Mammary epithelial cell (primary cell): Measurements from ENCODE around the gene RPL10.

Experiments used
- EZH2 ChIP-seq: IDR thresholded peaks from 2 replicates; pipeline ENCODE4 v1.6.1; 2012; ENCODE audit warnings: low read length, inconsistent platforms, borderline replicate concordance
- TF ChIP-seq, protein P1 (sequence below), 2 donors: IDR thresholded peaks in 1 of 2; conservative IDR thresholded peaks in 1 of 2; 2 replicates each; pipeline ENCODE4 v1.5.1; 2011 to 2012; ENCODE audit warnings: inconsistent platforms in 2 of 2, low read length in 2 of 2, mild to moderate bottlenecking in 2 of 2, control low read depth in 1 of 2, low read depth in 1 of 2; ENCODE audit not compliant: insufficient read depth in 1 of 2; ENCODE audit errors: extremely low read depth in 1 of 2

DNA sequence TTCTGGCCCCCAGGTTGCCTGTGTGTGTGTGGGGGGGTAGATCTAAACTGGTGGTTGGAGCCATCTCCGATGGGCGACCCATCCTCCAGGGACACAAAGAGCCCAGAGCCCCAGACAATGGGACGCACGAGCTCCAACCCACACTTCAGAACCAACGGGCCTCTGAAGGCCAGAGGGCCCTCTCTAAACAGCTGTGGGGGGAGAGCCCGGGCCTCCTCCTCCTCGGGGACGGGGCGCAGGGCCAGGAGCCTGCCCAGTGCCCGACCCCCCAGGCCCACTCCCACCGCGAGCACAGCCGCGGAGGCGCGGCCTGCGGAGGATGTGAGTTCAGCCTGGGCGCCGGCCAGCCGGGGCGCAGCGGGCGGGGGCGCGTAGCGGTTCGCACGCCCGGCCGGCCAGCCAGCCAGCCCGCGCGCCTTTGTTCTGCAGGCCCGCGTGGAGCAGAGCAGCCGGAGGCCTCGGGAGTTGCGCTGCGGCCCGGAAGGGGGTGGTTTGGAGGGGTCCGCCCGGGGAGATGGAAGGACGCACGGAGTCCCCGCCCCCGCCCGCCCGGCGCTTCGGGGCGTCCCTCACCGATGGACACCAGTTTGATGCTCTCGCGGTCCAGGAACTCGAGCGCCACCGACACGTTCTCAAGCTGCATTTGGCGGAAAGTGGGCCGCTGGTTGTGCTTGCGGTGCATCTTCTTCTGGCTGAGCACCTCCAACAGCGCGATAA lies 27.7 kb upstream of the RPL10 start:
- TF ChIP-seq, protein P1, sequence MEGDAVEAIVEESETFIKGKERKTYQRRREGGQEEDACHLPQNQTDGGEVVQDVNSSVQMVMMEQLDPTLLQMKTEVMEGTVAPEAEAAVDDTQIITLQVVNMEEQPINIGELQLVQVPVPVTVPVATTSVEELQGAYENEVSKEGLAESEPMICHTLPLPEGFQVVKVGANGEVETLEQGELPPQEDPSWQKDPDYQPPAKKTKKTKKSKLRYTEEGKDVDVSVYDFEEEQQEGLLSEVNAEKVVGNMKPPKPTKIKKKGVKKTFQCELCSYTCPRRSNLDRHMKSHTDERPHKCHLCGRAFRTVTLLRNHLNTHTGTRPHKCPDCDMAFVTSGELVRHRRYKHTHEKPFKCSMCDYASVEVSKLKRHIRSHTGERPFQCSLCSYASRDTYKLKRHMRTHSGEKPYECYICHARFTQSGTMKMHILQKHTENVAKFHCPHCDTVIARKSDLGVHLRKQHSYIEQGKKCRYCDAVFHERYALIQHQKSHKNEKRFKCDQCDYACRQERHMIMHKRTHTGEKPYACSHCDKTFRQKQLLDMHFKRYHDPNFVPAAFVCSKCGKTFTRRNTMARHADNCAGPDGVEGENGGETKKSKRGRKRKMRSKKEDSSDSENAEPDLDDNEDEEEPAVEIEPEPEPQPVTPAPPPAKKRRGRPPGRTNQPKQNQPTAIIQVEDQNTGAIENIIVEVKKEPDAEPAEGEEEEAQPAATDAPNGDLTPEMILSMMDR (conservative IDR thresholded peaks at IDR 0.05 in 1 of 2, IDR thresholded peaks at IDR 0.05 in 1 of 2; ENCODE audit: extremely low read depth in 1 of 2, insufficient read depth in 1 of 2, low read depth in 1 of 2, low read length in 2 of 2) = no peak
- TF ChIP-seq EZH2 = no peak
